H54 (cell line): Measurements from ENCODE around the gene EPHB3.
A peak's percentile ranks its signal among the peaks of the same experiment; 100 is the strongest.

Experiments
- DNase-seq: peaks from one replicate; pipeline ENCODE4 v3.0.0; 2011; ENCODE audit warnings: low spot score, mixed read lengths; ENCODE audit not compliant: insufficient read length
- FAIRE-seq: peaks from 3 replicates; lab custom pipeline; 2011; peaks lifted over from hg19 to GRCh38; lab: Jason Lieb, UNC
- POLR2A ChIP-seq: IDR thresholded peaks from 2 replicates; pipeline ENCODE4 v1.6.1; 2011; ENCODE audit warnings: low read depth, mild to moderate bottlenecking, low read length

Gene EPHB3

GRCh38 chr3:184538666-184539431 is 22.7 kb upstream of the EPHB3 start:
- no peak for DNase-seq
- no peak for FAIRE-seq
- no peak for TF ChIP-seq POLR2A

- no peak for TF ChIP-seq POLR2A
- DNase-seq: no peak
- FAIRE-seq: no peak
Measured at GRCh38 chr3:184539801-184540435, 21.7 kb upstream of the EPHB3 start.

- peak; percentile 30 for FAIRE-seq
Measured at GRCh38 chr3:184540777-184541681, 20.6 kb upstream of the EPHB3 start.

DNA sequence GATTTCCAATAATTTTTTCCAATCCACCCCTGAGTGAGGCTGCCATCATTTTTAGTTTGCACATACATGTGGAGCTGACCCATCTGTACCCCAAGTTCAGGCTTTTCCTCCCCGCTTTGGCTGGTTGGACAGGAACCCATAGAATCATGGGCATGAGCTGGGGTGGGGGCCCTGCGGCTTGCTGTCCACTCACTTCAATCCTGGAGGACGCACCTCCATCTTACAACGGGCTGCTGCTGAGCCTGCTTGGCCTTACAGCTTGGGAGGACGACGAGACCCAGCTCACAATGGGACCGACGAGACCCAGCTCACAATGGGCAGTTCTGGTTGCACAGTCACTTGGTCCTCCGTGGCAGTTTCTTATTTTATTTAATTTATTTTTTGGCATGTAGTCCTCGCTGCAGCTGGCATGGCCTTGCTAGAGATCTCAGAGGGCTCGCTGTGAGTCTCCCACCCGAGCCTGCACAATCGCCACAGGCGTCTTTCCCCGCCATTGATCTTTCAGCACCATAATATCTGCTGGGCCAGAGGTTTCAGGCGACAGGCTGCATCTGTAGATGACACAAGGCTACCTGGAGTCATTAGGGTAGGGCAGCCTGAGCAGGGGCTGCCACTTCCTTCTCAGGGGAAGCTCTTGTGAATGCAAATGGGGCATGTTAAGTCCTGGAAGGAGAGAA is 19.6 kb upstream of the EPHB3 start:
- no peak for TF ChIP-seq POLR2A
- FAIRE-seq (no peak), DNase-seq (no peak)

More at GRCh38 chr3:184540777-184541681, 20.6 kb upstream of the EPHB3 start:
- peak; percentile 48 for DNase-seq
- TF ChIP-seq POLR2A: no peak

GRCh38 chr3:184542577-184542976 is 19.0 kb upstream of the EPHB3 start:
- no peak for TF ChIP-seq POLR2A
- no peak for DNase-seq
- no peak for FAIRE-seq

GRCh38 chr3:184543256-184543655 is 18.3 kb upstream of the EPHB3 start:
- no peak for TF ChIP-seq POLR2A
- no peak for DNase-seq
- no peak for FAIRE-seq

GRCh38 chr3:184543843-184544512 is 17.6 kb upstream of the EPHB3 start:
- DNase-seq (peak; percentile 80), FAIRE-seq (peak; percentile 78)
- TF ChIP-seq POLR2A: no peak

DNA sequence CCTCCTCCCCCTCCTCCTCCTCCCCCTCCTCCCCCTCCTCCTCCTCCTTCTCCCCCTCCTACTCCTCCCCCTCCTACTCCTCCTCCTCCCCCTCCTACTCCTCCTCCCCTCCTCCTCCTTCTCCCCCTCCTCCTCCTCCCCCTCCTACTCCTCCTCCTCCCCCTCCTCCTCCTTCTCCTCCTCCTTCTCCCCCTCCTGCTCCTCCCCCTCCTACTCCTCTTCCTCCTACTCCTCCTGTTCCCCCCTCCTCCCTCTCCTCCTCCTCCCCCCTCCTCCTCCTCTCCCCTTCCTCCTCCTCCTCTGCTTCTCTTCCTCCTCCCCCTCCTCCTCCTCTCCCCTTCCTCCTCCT is 17.1 kb upstream of the EPHB3 start:
- DNase-seq (no peak), FAIRE-seq (no peak)
- TF ChIP-seq POLR2A: no peak

DNA sequence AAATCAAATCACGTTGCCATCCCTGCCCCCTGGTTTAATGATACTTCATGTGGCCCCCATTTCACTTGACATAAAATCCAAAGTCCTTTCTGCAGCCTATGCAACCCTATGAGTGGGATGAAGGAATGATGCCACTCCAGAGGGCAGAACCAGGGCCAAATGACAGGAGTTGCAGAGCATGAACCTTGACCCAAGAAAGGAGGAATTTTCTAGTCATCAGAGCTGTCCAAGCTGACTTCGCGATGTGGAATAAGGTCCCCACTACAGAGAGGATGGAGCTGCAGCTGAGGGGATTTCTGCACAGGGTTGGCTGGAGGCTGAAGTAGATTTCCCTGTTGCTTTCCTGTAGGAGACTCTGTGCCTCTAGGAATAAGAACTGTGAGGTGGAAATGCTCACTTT is 15.8 kb upstream of the EPHB3 start:
- FAIRE-seq: no peak
- DNase-seq: no peak
- no peak for TF ChIP-seq POLR2A

GRCh38 chr3:184546252-184546651 is 15.3 kb upstream of the EPHB3 start:
- FAIRE-seq: no peak
- TF ChIP-seq POLR2A: no peak

GRCh38 chr3:184549796-184550577 is 11.6 kb upstream of the EPHB3 start:
- no peak for DNase-seq
- TF ChIP-seq POLR2A: no peak
- no peak for FAIRE-seq

More at GRCh38 chr3:184546252-184546651, 15.3 kb upstream of the EPHB3 start:
- DNase-seq: no peak

- FAIRE-seq (no peak), DNase-seq (no peak)
- no peak for TF ChIP-seq POLR2A
Measured at GRCh38 chr3:184551103-184551502, 10.5 kb upstream of the EPHB3 start.

DNA sequence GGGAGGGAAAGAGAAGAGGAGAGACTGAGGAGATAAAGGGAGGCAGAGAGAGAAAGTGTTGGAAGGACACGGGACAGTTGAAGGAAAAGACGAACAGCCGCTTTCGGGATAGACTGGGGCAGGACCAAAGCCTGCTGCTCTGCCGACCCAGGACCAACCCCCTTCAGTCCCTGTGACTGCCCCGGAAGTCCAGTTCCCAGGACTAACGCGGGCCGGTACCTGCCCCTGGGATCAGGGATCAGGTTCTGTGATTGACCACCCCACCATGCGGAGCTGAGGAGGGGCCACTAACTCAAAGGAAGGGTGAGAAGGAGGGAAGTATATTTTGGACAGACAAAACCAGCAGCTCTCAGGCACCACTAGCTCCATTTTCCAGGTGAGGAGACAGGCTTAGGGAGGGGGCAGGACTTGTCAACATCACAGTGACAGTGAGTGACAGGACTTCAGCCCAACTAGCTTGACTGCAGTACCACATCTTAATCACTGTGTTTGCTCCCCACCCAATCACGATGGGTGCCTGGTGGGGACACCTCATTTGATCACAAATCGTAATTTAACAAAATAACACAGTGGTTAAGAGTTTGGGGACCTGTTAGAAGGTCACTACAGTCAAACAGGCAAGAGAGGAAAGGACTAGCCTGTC is 9.8 kb upstream of the EPHB3 start:
- no peak for DNase-seq
- no peak for FAIRE-seq
- TF ChIP-seq POLR2A: no peak
